ENCODE results near the gene SNX14.
"Not testable (repeated sequence)": the region's sequence is repeated elsewhere in the genome, so short reads cannot be mapped to it uniquely, and the experiment has no call there.

SNX14 gene

DNA sequence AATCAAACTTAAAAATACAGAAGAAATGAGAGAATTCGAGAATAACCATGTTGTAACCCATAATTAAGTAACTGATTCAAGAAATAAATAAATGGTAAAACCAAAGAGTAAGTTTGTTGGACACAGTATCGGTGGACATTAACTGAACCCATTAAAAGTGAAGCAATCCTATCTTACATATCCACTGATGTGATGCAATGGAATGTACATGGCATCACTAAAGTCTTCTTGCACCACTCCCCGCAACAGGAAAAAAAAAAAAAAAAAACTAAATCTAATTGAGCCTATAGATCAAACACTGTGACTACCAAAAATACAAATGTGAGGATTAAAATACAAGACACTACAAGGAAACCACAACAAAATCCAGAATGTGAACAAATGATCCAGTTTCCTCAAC lies 7.9 kb downstream of the SNX14 start:
- DNase-seq (ENCODE audit: low read depth in 2 of 2, low spot score in 1 of 2) = no peak

DNA sequence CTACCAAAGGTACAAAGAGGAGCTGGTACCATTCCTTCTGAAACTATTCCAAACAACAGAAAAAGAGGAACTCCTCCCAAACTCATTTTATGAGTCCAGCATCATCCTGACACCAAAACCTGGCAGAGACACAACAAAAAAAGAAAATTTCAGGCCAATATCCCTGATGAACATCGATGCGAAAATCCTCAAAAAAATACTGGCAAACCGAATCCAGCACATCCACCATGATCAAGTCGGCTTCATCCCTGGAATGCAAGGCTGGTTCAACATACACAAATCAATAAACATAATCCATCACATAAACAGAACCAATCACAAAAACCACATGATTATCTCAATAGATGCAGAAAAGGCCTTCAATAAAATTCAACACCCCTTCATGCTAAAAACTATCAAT lies 10.8 kb downstream of the SNX14 start:
- not testable (repeated sequence) for DNase-seq (ENCODE audit: low read depth in 2 of 2, low spot score in 1 of 2)

DNA sequence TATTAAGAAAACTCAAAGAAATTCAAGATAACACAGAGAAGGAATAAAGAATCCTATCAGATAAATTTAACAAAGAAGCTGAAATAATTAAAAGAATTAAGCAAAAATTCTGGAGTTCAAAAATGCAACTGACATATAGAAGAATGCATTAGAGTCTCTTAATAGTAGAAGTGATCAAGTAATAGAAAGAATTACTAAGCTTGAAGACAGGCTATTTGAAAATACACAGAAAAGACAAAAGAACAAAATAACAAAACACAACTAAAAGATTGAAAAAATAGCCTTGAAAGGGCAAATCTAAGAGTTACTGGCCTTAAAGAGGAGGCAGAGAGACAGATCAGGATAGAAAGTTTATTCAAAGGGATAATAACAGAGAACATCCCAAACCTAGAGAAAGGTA lies 12.1 kb downstream of the SNX14 start:
- DNase-seq (ENCODE audit: low read depth in 2 of 2, low spot score in 1 of 2) = no peak

DNA sequence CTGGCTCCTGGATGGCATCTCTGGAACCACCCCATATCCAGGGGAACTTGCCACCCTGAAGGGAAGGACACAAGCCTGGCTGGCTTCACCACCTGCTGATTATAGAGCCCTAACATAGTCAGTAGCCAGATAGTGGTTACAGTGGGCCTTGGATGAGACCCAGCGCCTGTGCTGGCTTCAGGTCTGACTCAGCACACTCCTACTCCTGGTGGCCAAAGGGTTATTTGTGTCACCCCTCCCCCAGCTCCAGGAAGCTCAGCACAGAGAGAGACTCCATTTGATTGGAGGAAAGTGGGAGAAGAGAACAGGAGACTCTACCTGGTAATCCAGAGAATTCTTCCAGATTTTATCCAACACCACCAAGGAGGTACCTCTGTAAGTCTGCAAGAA lies 12.8 kb downstream of the SNX14 start:
- DNase-seq (ENCODE audit: low read depth in 2 of 2, low spot score in 1 of 2) = no peak

GRCh38 chr6:85580118-85580877 lies 13.4 kb downstream of the SNX14 start:
- no peak for DNase-seq (ENCODE audit: low read depth in 2 of 2, low spot score in 1 of 2)

GRCh38 chr6:85579581-85579980 lies 14.1 kb downstream of the SNX14 start:
- no peak for DNase-seq (ENCODE audit: low read depth in 2 of 2, low spot score in 1 of 2)

- no peak for DNase-seq (ENCODE audit: low read depth in 2 of 2, low spot score in 1 of 2)
Measured at GRCh38 chr6:85576476-85576875, 17.2 kb downstream of the SNX14 start.

- DNase-seq (ENCODE audit: low read depth in 2 of 2, low spot score in 1 of 2) = no peak
Measured at GRCh38 chr6:85574932-85575598, 18.6 kb downstream of the SNX14 start.

DNA sequence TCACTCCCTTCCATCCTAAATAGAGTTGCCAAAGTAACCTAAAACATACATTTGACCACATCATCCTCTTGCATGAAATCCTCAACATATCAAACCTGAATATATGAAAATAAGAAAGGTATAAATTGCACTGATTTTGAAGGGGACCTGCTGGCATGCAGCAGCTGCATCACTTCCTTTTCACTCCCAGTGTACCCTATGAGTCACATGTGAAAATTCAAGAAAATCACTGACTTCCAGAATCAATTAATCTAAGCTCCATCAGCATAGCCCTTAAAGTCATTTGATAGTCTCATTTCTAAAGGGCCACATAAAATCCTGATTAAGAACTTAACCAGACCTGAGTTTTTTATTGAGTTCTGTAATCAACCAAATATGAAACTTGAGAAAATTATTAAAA lies 24.3 kb downstream of the SNX14 start:
- DNase-seq (ENCODE audit: low read depth in 2 of 2, low spot score in 1 of 2) = no peak

- no peak for DNase-seq (ENCODE audit: low read depth in 2 of 2, low spot score in 1 of 2)
Measured at GRCh38 chr6:85568411-85568810, 25.2 kb downstream of the SNX14 start.

GRCh38 chr6:85565736-85566135 lies 27.9 kb downstream of the SNX14 start:
- DNase-seq (ENCODE audit: low read depth in 2 of 2, low spot score in 1 of 2) = no peak

GRCh38 chr6:85564223-85564622 lies 29.4 kb downstream of the SNX14 start:
- DNase-seq (ENCODE audit: low read depth in 2 of 2, low spot score in 1 of 2) = not testable (repeated sequence)

DNA sequence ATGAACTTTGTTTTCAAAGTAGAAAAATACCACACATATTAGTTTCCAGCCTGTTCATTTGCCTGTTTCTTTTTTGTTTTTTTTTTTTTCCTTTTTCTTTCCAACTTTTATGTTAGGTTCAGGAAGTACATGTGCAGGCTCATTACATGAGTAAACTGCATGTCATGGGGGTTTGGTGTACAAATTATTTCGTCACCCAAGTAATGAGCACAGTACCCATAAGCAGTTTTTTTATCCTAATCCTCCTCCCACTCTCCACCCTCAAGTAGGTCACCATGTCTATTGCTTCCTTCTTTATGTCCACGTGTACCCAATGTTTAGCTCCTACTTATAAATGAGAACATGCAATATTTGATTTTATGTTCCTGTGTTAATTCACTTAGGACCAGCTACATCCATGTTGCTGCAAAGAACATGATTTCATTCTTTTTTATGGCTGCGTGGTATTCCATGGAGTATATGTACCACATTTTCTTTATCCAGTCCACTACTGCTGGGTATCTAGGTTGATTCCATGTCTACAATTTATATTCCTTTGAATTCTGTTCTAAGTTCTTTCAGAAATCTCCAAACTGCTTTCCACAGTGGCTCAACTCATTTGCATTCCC lies 31.8 kb downstream of the SNX14 start:
- DNase-seq (ENCODE audit: low read depth in 2 of 2, low spot score in 1 of 2) = no peak

DNA sequence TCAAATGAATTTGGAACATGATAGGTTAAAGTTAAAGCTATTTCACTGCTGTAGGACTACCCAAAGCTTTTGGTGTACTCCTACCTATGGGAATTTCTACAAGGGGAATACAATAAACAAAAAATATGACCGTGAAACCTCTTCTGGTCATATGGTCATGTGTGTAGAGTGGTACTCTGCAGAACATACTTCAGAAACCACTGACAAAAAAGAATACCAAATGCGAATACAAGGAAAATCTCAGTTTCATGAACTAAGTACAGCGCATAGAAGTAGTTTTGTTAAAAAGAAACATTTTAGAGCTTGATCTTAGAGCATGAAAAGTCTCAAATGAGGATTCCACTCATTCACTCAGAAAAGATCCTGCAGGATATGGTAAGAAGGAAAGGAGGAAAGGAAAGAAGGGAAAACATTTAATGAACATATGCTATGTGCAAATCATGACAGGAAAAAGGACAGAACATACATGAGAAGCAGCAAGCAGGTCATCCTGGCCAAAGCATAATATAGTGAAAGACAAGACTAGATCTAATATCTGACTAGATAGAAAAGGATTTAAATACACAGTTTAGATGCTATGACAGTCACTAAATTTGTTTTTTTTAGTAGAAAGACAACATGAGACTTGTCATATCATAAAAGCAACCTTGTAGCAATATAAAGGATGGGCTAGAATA lies 36.5 kb downstream of the SNX14 start:
- DNase-seq (ENCODE audit: low read depth in 2 of 2, low spot score in 1 of 2) = no peak

GRCh38 chr6:85552652-85553051 lies 41.0 kb downstream of the SNX14 start:
- no peak for DNase-seq (ENCODE audit: low read depth in 2 of 2, low spot score in 1 of 2)

DNA sequence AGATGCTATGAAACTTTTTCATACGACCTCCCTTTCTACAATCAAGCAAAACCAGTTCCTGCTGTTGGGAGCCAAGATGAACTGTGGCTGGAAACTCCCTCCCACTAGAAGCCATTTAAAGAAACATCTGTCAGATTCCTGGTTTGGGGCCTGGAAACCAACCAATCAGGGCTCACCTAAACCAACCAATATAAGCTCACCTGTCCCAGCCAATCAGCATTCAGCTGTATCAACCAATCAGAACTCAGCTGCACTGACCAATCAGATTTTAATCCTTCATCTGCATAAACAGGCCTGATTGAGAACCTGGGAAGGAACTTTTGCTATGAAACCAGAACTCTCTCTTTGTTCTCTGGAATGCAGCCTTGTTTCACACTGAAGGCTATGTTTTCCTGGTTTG lies 42.4 kb downstream of the SNX14 start:
- no peak for DNase-seq (ENCODE audit: low read depth in 2 of 2, low spot score in 1 of 2)

GRCh38 chr6:85547719-85548118 lies 45.9 kb downstream of the SNX14 start:
- no peak for DNase-seq (ENCODE audit: low read depth in 2 of 2, low spot score in 1 of 2)

DNA sequence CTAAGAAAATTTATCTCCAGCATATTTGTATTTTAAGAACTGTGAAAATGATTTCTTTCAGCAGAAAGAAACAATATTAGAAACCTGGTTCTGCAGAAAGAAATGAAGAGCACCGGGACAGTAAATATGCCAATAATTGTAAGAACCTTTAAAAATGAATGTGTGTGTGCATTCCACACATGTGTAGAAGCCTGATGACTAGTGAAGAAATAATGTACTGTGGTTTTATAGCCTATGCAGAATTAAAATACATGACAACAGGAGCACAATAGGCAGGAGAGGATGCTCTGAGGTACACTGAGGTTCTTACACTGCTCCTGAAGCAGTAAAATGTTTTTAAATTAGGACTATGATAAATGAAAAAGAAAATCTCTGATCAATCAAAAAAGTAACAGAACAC lies 48.9 kb downstream of the SNX14 start:
- no peak for DNase-seq (ENCODE audit: low read depth in 2 of 2, low spot score in 1 of 2)

DNA sequence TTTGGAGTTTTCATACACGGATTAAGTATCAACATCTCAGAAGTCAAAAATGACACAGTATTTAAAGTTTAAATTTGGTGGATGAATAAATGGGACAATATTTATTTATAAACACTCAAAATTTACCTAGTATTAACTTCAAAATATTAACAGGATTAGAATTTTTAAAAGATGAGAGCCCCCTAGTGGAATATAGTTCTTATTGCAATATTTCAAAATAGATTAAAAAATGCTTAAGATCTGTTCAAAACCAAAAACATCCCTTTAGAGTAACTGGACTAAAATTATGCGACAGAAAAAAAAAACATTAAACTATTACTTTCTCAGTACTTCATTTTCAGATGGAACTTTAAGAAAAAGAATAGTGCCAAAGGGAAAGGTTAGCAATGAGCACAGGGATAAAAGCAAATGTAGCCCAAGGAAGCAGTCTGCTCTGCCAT lies 56.6 kb downstream of the SNX14 start:
- DNase-seq (ENCODE audit: low read depth in 2 of 2, low spot score in 1 of 2) = no peak

DNA sequence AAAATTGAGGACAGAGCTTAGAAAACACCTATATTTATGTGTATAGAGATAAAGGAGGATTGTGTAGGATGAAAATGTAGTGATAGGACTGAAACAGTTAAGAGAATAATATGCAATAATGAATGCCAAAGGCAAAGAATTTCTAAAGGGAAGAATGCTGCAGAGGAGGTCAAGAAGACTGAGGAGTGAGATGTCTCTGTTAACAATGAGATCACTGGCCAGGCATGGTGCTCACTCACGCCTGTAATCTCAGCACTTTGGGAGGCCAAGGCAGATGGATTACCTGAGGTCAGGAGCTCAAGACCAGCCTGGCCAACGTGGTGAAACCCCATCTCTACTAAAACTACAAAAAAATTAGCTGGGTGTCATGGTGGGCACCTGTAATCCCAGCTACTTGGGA lies 69.4 kb downstream of the SNX14 start:
- DNase-seq (ENCODE audit: low read depth in 2 of 2, low spot score in 1 of 2) = not testable (repeated sequence)

GRCh38 chr6:85516168-85516567 lies 77.5 kb downstream of the SNX14 start:
- DNase-seq (ENCODE audit: low read depth in 2 of 2, low spot score in 1 of 2) = no peak
